H1 (cell line): ENCODE measurements around the gene RGS6. TPM values are rescaled to one million over a fixed set of nuclear protein-coding genes. Genes with fewer than 3 reads are reported as not detected.

Experiments used
- CTCF ChIA-PET: fragments of 300-600 bp; sonication (Branson Sonifier 250); formaldehyde crosslinking; loops from one replicate; lab custom pipeline; 2021; ENCODE audit not compliant: partially characterized antibody; lab: Charles Lee
- POLR2A ChIA-PET: fragments of 300-600 bp; sonication (Branson Sonifier 250); formaldehyde crosslinking; loops from one replicate; lab custom pipeline; 2021; ENCODE audit warnings: inconsistent platforms; ENCODE audit not compliant: partially characterized antibody; lab: Charles Lee
- DNase-seq, 2 experiments: peaks; one replicate each; pipeline versions ENCODE4 v3.0.0 to v3.0.0-alpha.2; 2010 to 2022; ENCODE audit warnings: low spot score in 2 of 2, low read depth in 1 of 2, mixed read lengths in 1 of 2
- FAIRE-seq: peaks from 2 replicates; lab custom pipeline; 2011; peaks lifted over from hg19 to GRCh38; lab: Jason Lieb, UNC
- H2AFZ ChIP-seq: 2 replicates; pipeline ENCODE4 v1.8.1; 2012; ENCODE audit warnings: low read length, inconsistent platforms
- H2AK5ac ChIP-seq: 2 replicates; pipeline ENCODE4 v1.6.1; 2013; ENCODE audit warnings: low read depth, low read length
- H2BK120ac ChIP-seq: replicated peaks from 2 replicates; pipeline ENCODE3; 2013; ENCODE audit warnings: low read depth, low read length, inconsistent platforms
- H2BK12ac ChIP-seq: 2 replicates; pipeline ENCODE4 v1.6.1; 2013; ENCODE audit warnings: low read depth, low read length
- H2BK15ac ChIP-seq: 2 replicates; pipeline ENCODE4 v1.6.1; 2013; ENCODE audit warnings: low read length
- H2BK20ac ChIP-seq: 2 replicates; pipeline ENCODE4 v1.6.1; 2013; ENCODE audit warnings: low read length
- H2BK5ac ChIP-seq: 2 replicates; pipeline ENCODE4 v1.6.1; 2013; ENCODE audit warnings: low read depth, low read length
- H3K14ac ChIP-seq: 2 replicates; pipeline ENCODE4 v1.6.1; 2013; ENCODE audit warnings: inconsistent platforms; ENCODE audit not compliant: insufficient read length
- H3K18ac ChIP-seq: 2 replicates; pipeline ENCODE4 v1.6.1; 2013; ENCODE audit warnings: low read length; ENCODE audit errors: extremely low read depth
- H3K23ac ChIP-seq: 2 replicates; pipeline ENCODE4 v1.6.1; 2013; ENCODE audit warnings: inconsistent platforms; ENCODE audit not compliant: insufficient read length
- H3K23me2 ChIP-seq: 2 replicates; pipeline ENCODE4 v1.6.1; 2013; ENCODE audit warnings: low read depth, low read length
- H3K27ac ChIP-seq: 2 replicates; pipeline ENCODE4 v1.6.1; 2011; ENCODE audit warnings: low read depth, low read length, inconsistent platforms
- H3K27me3 ChIP-seq, 4 experiments: replicated peaks in 1 of 4; 1 replicate in 1 of 4; 2 replicates in 3 of 4; pipeline versions ENCODE4 v1.6.1 to v1.8.1; 2011 to 2013; ENCODE audit warnings: low read length in 3 of 4, mild to moderate bottlenecking in 3 of 4, inconsistent platforms in 2 of 4, mixed read lengths in 2 of 4, moderate library complexity in 1 of 4; ENCODE audit not compliant: control insufficient read depth in 3 of 4, insufficient read depth in 3 of 4; ENCODE audit errors: extremely low read depth in 1 of 4
- H3K36me3 ChIP-seq, 4 experiments: 2 replicates each; pipeline versions ENCODE4 v1.6.1 to v1.8.1; 2011 to 2013; ENCODE audit warnings: mild to moderate bottlenecking in 4 of 4, low read length in 3 of 4, moderate library complexity in 2 of 4, control low read depth in 1 of 4, inconsistent platforms in 1 of 4; ENCODE audit not compliant: insufficient read depth in 4 of 4, control insufficient read depth in 2 of 4
- H3K4ac ChIP-seq: replicated peaks from 2 replicates; pipeline ENCODE3; 2013; ENCODE audit warnings: low read length, low read depth, mixed read lengths, inconsistent platforms; ENCODE audit not compliant: insufficient read length
- H3K4me1 ChIP-seq, 4 experiments: replicated peaks in 1 of 4; 1 replicate in 1 of 4; 2 replicates in 3 of 4; pipeline versions ENCODE4 v1.6.1 to v1.8.1; 2011 to 2013; ENCODE audit warnings: low read length in 3 of 4, inconsistent platforms in 2 of 4, mixed read lengths in 1 of 4; ENCODE audit not compliant: insufficient read depth in 4 of 4, control insufficient read depth in 3 of 4
- H3K4me2 ChIP-seq, 2 experiments: 2 replicates each; pipeline versions ENCODE4 v1.6.1 to v1.8.1; 2011 to 2013; ENCODE audit warnings: low read depth in 2 of 2, low read length in 2 of 2, control low read depth in 1 of 2, inconsistent platforms in 1 of 2, mild to moderate bottlenecking in 1 of 2; ENCODE audit not compliant: insufficient read depth in 1 of 2
- H3K4me3 ChIP-seq, 4 experiments: fragments of 200-600, 300-600 bp in 1 of 4; sonication (generic), shearing (Covaris generic), sonication (Bioruptor Twin) in 1 of 4; 2 replicates each; pipeline versions ENCODE4 v1.5.1 to v1.8.1; 2011 to 2016; ENCODE audit warnings: low read length in 4 of 4, low read depth in 3 of 4, control low read depth in 2 of 4, inconsistent platforms in 2 of 4, mild to moderate bottlenecking in 2 of 4, mixed read lengths in 1 of 4, moderate library complexity in 1 of 4; ENCODE audit not compliant: insufficient read depth in 2 of 4; ENCODE audit errors: extremely low read depth in 1 of 4
- H3K56ac ChIP-seq: replicated peaks from 2 replicates; pipeline ENCODE3; 2013; ENCODE audit warnings: low read depth, mild to moderate bottlenecking, mixed read lengths, low read length, inconsistent platforms; ENCODE audit not compliant: insufficient read length
- H3K79me1 ChIP-seq: 2 replicates; pipeline ENCODE4 v1.6.1; 2013; ENCODE audit warnings: low read depth, low read length, control low read depth
- H3K79me2 ChIP-seq, 2 experiments: 2 replicates each; pipeline versions ENCODE4 v1.6.1 to v1.8.1; 2012 to 2013; ENCODE audit warnings: low read length in 2 of 2, mild to moderate bottlenecking in 2 of 2, inconsistent platforms in 1 of 2; ENCODE audit not compliant: insufficient read depth in 2 of 2, control insufficient read depth in 1 of 2
- H3K9ac ChIP-seq, 4 experiments: replicated peaks in 1 of 4; 1 replicate in 1 of 4; 2 replicates in 3 of 4; pipeline versions ENCODE4 v1.6.1 to v1.8.1; 2011 to 2013; ENCODE audit warnings: low read depth in 3 of 4, low read length in 3 of 4, control low read depth in 2 of 4, mild to moderate bottlenecking in 2 of 4, moderate library complexity in 2 of 4, inconsistent platforms in 1 of 4; ENCODE audit errors: extremely low read depth in 1 of 4
- H3K9me3 ChIP-seq, 2 experiments: 2 replicates each; pipeline versions ENCODE4 v1.6.1 to v1.8.1; 2012 to 2013; ENCODE audit warnings: mild to moderate bottlenecking in 2 of 2, moderate library complexity in 2 of 2, control low read depth in 1 of 2, inconsistent platforms in 1 of 2, low read depth in 1 of 2, low read length in 1 of 2, mixed read lengths in 1 of 2; ENCODE audit not compliant: insufficient read depth in 2 of 2
- H4K20me1 ChIP-seq, 2 experiments: replicated peaks in 1 of 2; 2 replicates each; pipeline versions ENCODE3 to v1.8.1; 2011 to 2013; ENCODE audit warnings: inconsistent platforms in 2 of 2, low read length in 2 of 2, mild to moderate bottlenecking in 1 of 2; ENCODE audit not compliant: insufficient read depth in 2 of 2, control insufficient read depth in 1 of 2
- H4K5ac ChIP-seq: 2 replicates; pipeline ENCODE4 v1.6.1; 2013; ENCODE audit warnings: low read length, low read depth, mixed read lengths, inconsistent platforms; ENCODE audit not compliant: insufficient read length
- H4K8ac ChIP-seq: 2 replicates; pipeline ENCODE4 v1.8.0; 2013; ENCODE audit warnings: mild to moderate bottlenecking, moderate library complexity, low read length, inconsistent platforms; ENCODE audit not compliant: insufficient read depth; ENCODE audit errors: extremely low read depth
- H4K91ac ChIP-seq: replicated peaks from 2 replicates; pipeline ENCODE3; 2013; ENCODE audit warnings: low read length, mixed read lengths, inconsistent platforms; ENCODE audit not compliant: insufficient read length
- ASH2L ChIP-seq: fragments of 200-600, 300-600 bp; sonication (generic); IDR thresholded peaks from one replicate; pipeline ENCODE4 v1.7.1; 2017; ENCODE audit warnings: low read length
- CBX5 ChIP-seq: fragments of 300-800, 300-1000 bp; sonication (generic); IDR thresholded peaks from 2 replicates; pipeline ENCODE4 v1.7.1; 2016; ENCODE audit warnings: antibody characterized with exemption, low read length, low read depth
- CHD2 ChIP-seq: IDR thresholded peaks from 2 replicates; pipeline ENCODE4 v1.6.1; 2012; ENCODE audit warnings: low read length, improper control_type of control experiment
- FOSL1 ChIP-seq: IDR thresholded peaks from 2 replicates; pipeline ENCODE4 v1.6.1; 2011; ENCODE audit warnings: mild to moderate bottlenecking, low read depth, low read length, moderate library complexity; ENCODE audit not compliant: insufficient read depth
- JUND ChIP-seq: IDR thresholded peaks from 2 replicates; pipeline ENCODE4 v1.6.1; 2011; ENCODE audit warnings: mild to moderate bottlenecking, improper control_type of control experiment, low read length
- POLR2A ChIP-seq, 2 experiments: IDR thresholded peaks; 1 replicate in 1 of 2; 2 replicates in 1 of 2; pipeline ENCODE4 v1.6.1; 2011; ENCODE audit warnings: low read depth in 2 of 2, low read length in 2 of 2, mild to moderate bottlenecking in 2 of 2; ENCODE audit errors: control extremely low read depth in 1 of 2
- RBBP5 ChIP-seq: IDR thresholded peaks from 2 replicates; pipeline ENCODE4 v1.7.1; 2012; ENCODE audit warnings: low read depth, mild to moderate bottlenecking, inconsistent platforms, low read length, moderate library complexity, borderline replicate concordance
- RNF2 ChIP-seq: fragments of 200-900, 300-1000 bp; sonication (generic); IDR thresholded peaks from 2 replicates; pipeline ENCODE4 v1.7.1; 2016; ENCODE audit warnings: borderline replicate concordance, low read depth, mild to moderate bottlenecking, antibody characterized with exemption, low read length; ENCODE audit not compliant: poor library complexity, severe bottlenecking; ENCODE audit errors: missing control alignments
- SP4 ChIP-seq: IDR thresholded peaks from 2 replicates; pipeline ENCODE4 v1.6.1; 2012; ENCODE audit warnings: low read length, inconsistent platforms
- TAF1 ChIP-seq: IDR thresholded peaks from 2 replicates; pipeline ENCODE4 v1.6.1; 2011; ENCODE audit warnings: mild to moderate bottlenecking, low read depth, low read length
- ZNF274 ChIP-seq: IDR thresholded peaks from 2 replicates; pipeline ENCODE4 v1.7.0; 2012; ENCODE audit warnings: low read length, borderline replicate concordance; ENCODE audit errors: extremely low read depth
- WGBS, 2 experiments: shearing (Covaris generic) in 1 of 2; methylation state at CpG; one replicate each; pipeline versions ENCODE4 v1.1.6 to v1.1.7; 2013 to 2015; ENCODE audit warnings: low lambda C conversion rate in 2 of 2, mixed read lengths in 2 of 2, inconsistent platforms in 1 of 2, low coverage in 1 of 2, missing lambda C conversion rate in 1 of 2; ENCODE audit not compliant: insufficient replicate concordance in 2 of 2, insufficient coverage in 1 of 2, insufficient read length in 1 of 2; ENCODE audit errors: extremely low coverage in 1 of 2, missing lambda C conversion rate in 1 of 2; 5-methylcytosine and 5-hydroxymethylcytosine counted together
- polyA plus RNA-seq, 7 experiments: library from polyadenylated mRNA; depleted of rRNA in 3 of 7; stranded (reverse) in 5 of 7; unstranded in 2 of 7; fragments of >200 nt in 5 of 7; fragments of 200-250 nt in 2 of 7; gene quantifications; 1 replicate in 5 of 7; 2 replicates in 1 of 7; 4 replicates in 1 of 7; pipeline versions ENCODE4 v1.2.1 to v1.2.3, GENCODE V29; 2011 to 2013; ENCODE audit warnings: missing spikeins in 2 of 7, mixed read lengths in 2 of 7
- total RNA-seq: library from RNA; stranded (reverse); fragmentation: NEBNext Ultra II Directional; extraction: Animal tissue kit (Norgen Biotek cat#: 25700); gene quantifications from 2 replicates; pipeline ENCODE4 v1.2.1, GENCODE V29; 2021

The RGS6 gene
- total and polyA plus RNA-seq, 2 of the 8 experiments (the other 6 are each of a cell fraction or from before 2014, with no cell fraction given) = 0.26 to 1.1 TPM

GRCh38 chr14:72605921-72606220 lies 673.6 kb downstream of the RGS6 start:
- Histone ChIP-seq H3K23ac (no peak overlapping the region), H3K79me2 (no peaks in the 10 kb centered on the region), H4K8ac (no peak overlapping the region), H2AFZ (no peak overlapping the region), H4K5ac (no peak overlapping the region), H3K4me1 (peaks cover 0 to 4% (median 0%) of the 10 kb centered on the region in 4 experiments; a peak in 2 of 7 replicates), H2BK12ac (no peak overlapping the region), H2AK5ac (no peak overlapping the region), H2BK15ac (no peak overlapping the region), H3K4me2 (no peak overlapping the region), H3K18ac (no peak overlapping the region), H3K36me3 (no peaks in the 10 kb centered on the region), H3K79me1 (no peaks in the 10 kb centered on the region), H2BK120ac (no peak overlapping the region), H3K4me3 (no peak overlapping the region), H3K23me2 (no peaks in the 10 kb centered on the region), H4K20me1 (no peaks in the 10 kb centered on the region), H3K27me3 (no peaks in the 10 kb centered on the region), H3K4ac (no peak overlapping the region), H3K14ac (no peak overlapping the region), H2BK20ac (no peak overlapping the region), H3K56ac (no peak overlapping the region), H4K91ac (no peak overlapping the region), H2BK5ac (no peak overlapping the region), H3K9me3 (no peaks in the 10 kb centered on the region), H3K27ac (no peak overlapping the region), H3K9ac (no peak overlapping the region)
- WGBS, 2 experiments = 90% methylated on average over 3 of the region's 3 CpGs; no CpG with 5 or more reads in 1 of the 2 experiments
- FAIRE-seq (no peak), DNase-seq (no peak)
- ChIA-PET CTCF (no interaction called here), POLR2A (no interaction called here)
- TF ChIP-seq TAF1 (no peak), RBBP5 (no peak), ZNF274 (no peak), SP4 (no peak), CBX5 (no peak), RNF2 (no peak), ASH2L (no peak), JUND (no peak), POLR2A (IDR thresholded peaks at IDR 0.05; ENCODE audit: control extremely low read depth in 1 of 2, low read depth in 2 of 2, low read length in 2 of 2) (no peak), CHD2 (no peak), FOSL1 (no peak)
